Coronary artery (tissue), 2 donors: Measurements from ENCODE around the gene ZBTB43.

ENCODE experiments used
- DNase-seq: peaks from one replicate; pipeline ENCODE4 v3.0.0-alpha.2; 2017; ENCODE audit warnings: low spot score
- H3K27ac ChIP-seq, 2 donors: fragments of 200-600 bp; sonication (generic); one replicate each; pipeline ENCODE4 v1.5.1; 2016 to 2019
- H3K4me3 ChIP-seq: fragments of 200-600 bp; sonication (generic); 2 replicates; pipeline ENCODE4 v1.5.1; 2016; ENCODE audit warnings: mild to moderate bottlenecking, moderate library complexity
- TF ChIP-seq, protein P1 (sequence below): fragments of 200-600 bp; sonication (generic); IDR thresholded peaks from one replicate; pipeline ENCODE4 v1.5.1; 2019; ENCODE audit warnings: antibody characterized with exemption

Gene ZBTB43

DNA sequence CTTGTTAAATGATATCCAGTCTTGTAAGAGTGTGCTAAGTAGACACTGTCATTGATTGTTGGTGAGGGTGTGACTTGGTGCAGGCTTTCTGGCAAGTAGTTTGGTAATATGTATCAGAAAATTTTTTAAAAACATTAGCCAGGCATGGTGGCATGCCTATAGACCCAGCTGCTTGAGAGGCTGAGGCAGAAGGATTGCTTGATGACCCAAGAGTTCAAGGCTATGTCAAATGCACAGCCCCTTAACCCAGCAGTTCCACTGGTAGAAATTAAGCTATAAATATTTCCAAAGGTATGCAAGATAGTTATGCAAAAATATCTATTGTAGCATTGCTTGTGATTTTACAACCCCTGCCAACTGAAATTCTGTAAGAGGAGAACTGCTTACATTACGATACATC lies 24.2 kb downstream of the ZBTB43 start:
- Histone ChIP-seq H3K4me3 (no peak overlapping the region), H3K27ac (no peak overlapping the region)
- TF ChIP-seq, protein P1, sequence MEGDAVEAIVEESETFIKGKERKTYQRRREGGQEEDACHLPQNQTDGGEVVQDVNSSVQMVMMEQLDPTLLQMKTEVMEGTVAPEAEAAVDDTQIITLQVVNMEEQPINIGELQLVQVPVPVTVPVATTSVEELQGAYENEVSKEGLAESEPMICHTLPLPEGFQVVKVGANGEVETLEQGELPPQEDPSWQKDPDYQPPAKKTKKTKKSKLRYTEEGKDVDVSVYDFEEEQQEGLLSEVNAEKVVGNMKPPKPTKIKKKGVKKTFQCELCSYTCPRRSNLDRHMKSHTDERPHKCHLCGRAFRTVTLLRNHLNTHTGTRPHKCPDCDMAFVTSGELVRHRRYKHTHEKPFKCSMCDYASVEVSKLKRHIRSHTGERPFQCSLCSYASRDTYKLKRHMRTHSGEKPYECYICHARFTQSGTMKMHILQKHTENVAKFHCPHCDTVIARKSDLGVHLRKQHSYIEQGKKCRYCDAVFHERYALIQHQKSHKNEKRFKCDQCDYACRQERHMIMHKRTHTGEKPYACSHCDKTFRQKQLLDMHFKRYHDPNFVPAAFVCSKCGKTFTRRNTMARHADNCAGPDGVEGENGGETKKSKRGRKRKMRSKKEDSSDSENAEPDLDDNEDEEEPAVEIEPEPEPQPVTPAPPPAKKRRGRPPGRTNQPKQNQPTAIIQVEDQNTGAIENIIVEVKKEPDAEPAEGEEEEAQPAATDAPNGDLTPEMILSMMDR = no peak
- DNase-seq = no peak

DNA sequence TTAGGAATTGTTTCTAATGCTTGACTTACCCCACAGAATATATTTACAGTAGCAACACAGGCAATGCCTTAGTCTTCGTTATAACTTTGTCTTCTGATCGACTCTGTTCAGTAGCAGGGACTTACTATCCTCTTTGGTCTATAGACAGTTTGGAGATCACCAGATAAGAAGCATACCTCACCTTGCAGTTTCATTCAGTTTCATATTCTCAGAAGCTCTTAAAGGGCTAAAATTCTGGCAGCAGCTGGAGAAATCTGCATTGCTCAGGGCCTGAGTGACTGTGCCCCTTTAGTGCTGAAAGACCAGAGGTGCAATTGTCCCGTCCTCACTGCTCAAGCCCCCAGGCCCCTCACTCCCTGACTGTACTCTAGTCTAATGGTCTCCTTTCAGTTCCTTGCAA lies 26.0 kb downstream of the ZBTB43 start:
- no peak overlapping the region for H3K4me3 ChIP-seq
- no peak for DNase-seq
- no peak overlapping the region for H3K27ac ChIP-seq
- TF ChIP-seq, protein P1 = no peak

DNA sequence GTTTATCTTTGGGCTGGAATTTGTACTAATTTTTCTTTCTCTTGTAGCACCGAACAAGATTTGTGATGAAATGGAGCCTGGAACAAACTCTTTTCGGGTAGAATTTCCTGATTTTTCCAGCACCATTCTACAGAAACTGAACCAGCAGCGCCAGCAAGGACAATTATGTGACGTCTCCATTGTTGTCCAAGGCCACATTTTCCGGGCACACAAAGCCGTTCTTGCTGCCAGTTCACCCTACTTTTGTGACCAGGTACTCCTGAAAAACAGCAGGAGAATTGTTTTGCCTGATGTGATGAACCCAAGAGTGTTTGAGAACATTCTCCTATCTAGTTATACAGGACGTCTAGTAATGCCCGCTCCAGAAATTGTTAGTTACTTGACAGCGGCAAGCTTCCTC lies 27.6 kb downstream of the ZBTB43 start:
- TF ChIP-seq, protein P1 = no peak
- no peak for DNase-seq
- Histone ChIP-seq H3K27ac (no peak overlapping the region), H3K4me3 (no peak overlapping the region)

DNA sequence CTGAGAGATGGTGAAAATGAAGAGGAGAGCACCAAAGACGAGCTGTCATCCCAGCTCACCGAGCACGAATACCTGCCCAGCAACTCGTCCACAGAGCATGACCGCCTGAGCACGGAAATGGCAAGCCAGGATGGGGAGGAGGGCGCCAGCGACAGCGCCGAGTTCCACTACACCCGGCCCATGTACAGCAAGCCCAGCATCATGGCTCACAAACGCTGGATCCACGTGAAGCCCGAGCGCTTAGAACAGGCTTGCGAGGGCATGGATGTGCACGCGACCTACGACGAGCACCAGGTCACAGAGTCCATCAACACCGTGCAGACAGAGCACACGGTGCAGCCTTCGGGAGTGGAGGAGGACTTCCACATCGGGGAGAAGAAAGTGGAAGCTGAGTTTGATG lies 28.2 kb downstream of the ZBTB43 start:
- TF ChIP-seq, protein P1 = no peak
- Histone ChIP-seq H3K27ac (no peak overlapping the region), H3K4me3 (no peak overlapping the region)
- DNase-seq = no peak

DNA sequence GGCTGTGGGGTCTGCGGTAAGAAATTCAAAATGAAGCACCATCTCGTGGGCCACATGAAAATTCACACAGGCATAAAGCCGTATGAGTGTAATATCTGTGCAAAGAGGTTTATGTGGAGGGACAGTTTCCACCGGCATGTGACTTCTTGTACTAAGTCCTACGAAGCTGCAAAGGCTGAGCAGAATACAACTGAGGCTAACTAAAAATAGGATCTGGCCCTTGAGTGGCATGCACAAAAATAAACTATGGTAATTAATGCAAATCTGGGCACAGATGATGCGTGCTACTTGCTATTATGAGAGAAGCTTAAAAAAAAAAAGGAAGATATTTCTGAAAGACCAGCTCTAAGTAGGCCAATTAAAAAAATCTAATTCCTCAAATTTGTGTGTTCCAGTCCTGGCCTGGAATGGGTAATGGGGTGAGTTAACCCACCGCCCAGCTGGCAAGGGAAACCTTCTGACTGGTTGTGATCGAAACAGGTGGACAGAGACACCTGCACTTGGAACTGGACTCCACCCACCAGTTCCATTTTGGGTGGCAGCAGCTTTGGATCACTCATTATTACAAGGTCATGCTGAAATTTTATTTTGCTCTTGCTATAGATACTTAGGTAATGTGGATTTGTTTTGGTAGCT lies 29.0 kb downstream of the ZBTB43 start:
- Histone ChIP-seq H3K27ac (no peak overlapping the region), H3K4me3 (no peak overlapping the region)
- TF ChIP-seq, protein P1 = no peak
- no peak for DNase-seq

DNA sequence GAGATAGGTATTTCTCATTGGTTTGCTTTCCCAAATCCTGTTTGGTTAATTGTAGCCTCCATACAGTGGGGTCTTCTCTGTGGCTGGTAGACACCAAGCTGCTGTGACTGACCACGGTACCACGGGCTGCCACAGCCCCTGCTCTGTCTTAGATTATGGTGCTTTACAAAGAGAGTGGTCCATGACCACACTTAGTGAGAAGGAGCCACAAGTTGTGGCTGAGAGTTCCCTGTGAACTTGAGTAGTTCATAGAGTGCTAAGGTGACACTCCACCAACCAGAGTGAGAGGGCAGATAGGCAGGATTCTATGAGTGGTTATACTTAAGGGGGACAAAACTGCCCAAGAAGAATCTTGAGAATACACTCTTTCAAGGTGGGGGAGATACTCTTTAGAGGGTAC lies 29.8 kb downstream of the ZBTB43 start:
- no peak overlapping the region for H3K4me3 ChIP-seq
- no peak for DNase-seq
- TF ChIP-seq, protein P1 = no peak
- H3K27ac ChIP-seq = no peak overlapping the region

- TF ChIP-seq, protein P1 = no peak
- Histone ChIP-seq H3K27ac (no peak overlapping the region), H3K4me3 (no peak overlapping the region)
- no peak for DNase-seq
Measured at GRCh38 chr9:126836216-126836615, 31.4 kb downstream of the ZBTB43 start.
